HepG2 (cell line): ENCODE results near the gene SUSD3. TPM values are rescaled to one million over a fixed set of nuclear protein-coding genes. Genes with fewer than 3 reads are reported as not detected.

Experiments used
- BORCS8-MEF2B ChIP-seq: sonication (generic); formaldehyde crosslinking; IDR thresholded peaks from 2 replicates; pipeline ENCODE4 v1.8.0; 2022; ENCODE audit warnings: mild to moderate bottlenecking, missing genetic modification reagents
- CSRNP1 ChIP-seq: sonication (generic); formaldehyde crosslinking; IDR thresholded peaks from 2 replicates; pipeline ENCODE4 v1.8.1; 2023; ENCODE audit warnings: mild to moderate bottlenecking, missing genetic modification reagents
- EEA1 ChIP-seq: sonication (generic); formaldehyde crosslinking; IDR thresholded peaks from 2 replicates; pipeline ENCODE4 v1.5.1; 2020; ENCODE audit warnings: mild to moderate bottlenecking, missing genetic modification reagents, borderline replicate concordance
- HIC2 ChIP-seq: sonication (generic); formaldehyde crosslinking; IDR thresholded peaks from 2 replicates; pipeline ENCODE4 v1.9.0; 2022; ENCODE audit warnings: low read depth, missing genetic modification reagents
- HOXA5 ChIP-seq: sonication (generic); formaldehyde crosslinking; IDR thresholded peaks from 2 replicates; pipeline ENCODE4 v1.4.0; 2020; ENCODE audit warnings: missing genetic modification reagents
- LRRFIP1 ChIP-seq: sonication (generic); formaldehyde crosslinking; conservative IDR thresholded peaks from 2 replicates; pipeline ENCODE4 v1.4.0; 2020; ENCODE audit warnings: missing genetic modification reagents
- MAZ ChIP-seq, 2 experiments: sonication (generic) in 1 of 2; formaldehyde crosslinking in 1 of 2; IDR thresholded peaks; 2 replicates each; pipeline versions ENCODE4 v1.5.0 to v1.6.1; 2012 to 2020; ENCODE audit warnings: low read depth in 2 of 2, mild to moderate bottlenecking in 2 of 2, borderline replicate concordance in 1 of 2, improper control_type of control experiment in 1 of 2, low read length in 1 of 2, missing genetic modification reagents in 1 of 2, moderate library complexity in 1 of 2
- SMC3 ChIP-seq: IDR thresholded peaks from 2 replicates; pipeline ENCODE4 v1.6.1; 2011; ENCODE audit warnings: low read length, improper control_type of control experiment
- TARDBP ChIP-seq: sonication (generic); formaldehyde crosslinking; IDR thresholded peaks from 2 replicates; pipeline ENCODE4 v1.8.0; 2022; ENCODE audit warnings: mild to moderate bottlenecking, missing genetic modification reagents
- ZBTB2 ChIP-seq: sonication (generic); formaldehyde crosslinking; IDR thresholded peaks from 2 replicates; pipeline ENCODE4 v1.8.0; 2022; ENCODE audit warnings: low read depth, missing genetic modification reagents
- ZC3H13 ChIP-seq: sonication (generic); formaldehyde crosslinking; IDR thresholded peaks from 2 replicates; pipeline ENCODE4 v1.8.1; 2023; ENCODE audit warnings: mild to moderate bottlenecking, missing genetic modification reagents, moderate library complexity
- ZFP1 ChIP-seq: IDR thresholded peaks from 2 replicates; pipeline ENCODE4 v1.6.1; 2016
- ZFY ChIP-seq: sonication (generic); formaldehyde crosslinking; IDR thresholded peaks from 2 replicates; pipeline ENCODE4 v1.4.0; 2020; ENCODE audit warnings: missing genetic modification reagents
- ZNF230 ChIP-seq: sonication (generic); formaldehyde crosslinking; IDR thresholded peaks from 2 replicates; pipeline ENCODE4 v1.4.0; 2020; ENCODE audit warnings: mild to moderate bottlenecking, missing genetic modification reagents
- ZNF350 ChIP-seq: sonication (generic); formaldehyde crosslinking; IDR thresholded peaks from 2 replicates; pipeline ENCODE4 v1.4.0; 2020; ENCODE audit warnings: mild to moderate bottlenecking, low read depth, missing genetic modification reagents, borderline replicate concordance
- ZNF441 ChIP-seq: sonication (generic); formaldehyde crosslinking; IDR thresholded peaks from 2 replicates; pipeline ENCODE4 v1.7.0; 2021; ENCODE audit warnings: missing genetic modification reagents, borderline replicate concordance
- ZNF788 ChIP-seq: sonication (generic); formaldehyde crosslinking; IDR thresholded peaks from 2 replicates; pipeline ENCODE4 v1.5.0; 2020; ENCODE audit warnings: mild to moderate bottlenecking, missing genetic modification reagents, borderline replicate concordance
- ZSCAN21 ChIP-seq: sonication (generic); formaldehyde crosslinking; IDR thresholded peaks from 2 replicates; pipeline ENCODE4 v1.8.0; 2022; ENCODE audit warnings: mild to moderate bottlenecking, missing genetic modification reagents, moderate library complexity, borderline replicate concordance
- polyA plus RNA-seq, 8 experiments: library from polyadenylated mRNA; depleted of rRNA in 3 of 8; stranded (reverse) in 7 of 8; unstranded in 1 of 8; fragments of >200 nt; fragmentation: Illumina TruSeq in 4 of 8; extraction: Trizol in 4 of 8; gene quantifications; 2 replicates each; pipeline versions ENCODE4 v1.2.1 to v1.2.3, GENCODE V29; 2011 to 2016; ENCODE audit warnings: low read depth in 4 of 8, missing spikeins in 1 of 8, mixed read lengths in 1 of 8; ENCODE audit not compliant: insufficient read depth in 1 of 8
- total RNA-seq, 5 experiments: library from RNA; depleted of rRNA; stranded (reverse); fragments of >200 nt; fragmentation: Illumina TruSeq; extraction: Trizol; gene quantifications; 2 replicates each; pipeline ENCODE4 v1.2.3, GENCODE V29; 2016; ENCODE audit warnings: low read depth in 1 of 5
- TF ChIP-seq, protein P1 (sequence below): conservative IDR thresholded peaks from 2 replicates; pipeline ENCODE4 v1.6.1; 2018; ENCODE audit warnings: missing genetic modification reagents

Gene SUSD3
- total and polyA plus RNA-seq, 2 of the 13 experiments (the other 11 are each of a cell fraction or from before 2014, with no cell fraction given) = 7.0 to 9.1 TPM

DNA sequence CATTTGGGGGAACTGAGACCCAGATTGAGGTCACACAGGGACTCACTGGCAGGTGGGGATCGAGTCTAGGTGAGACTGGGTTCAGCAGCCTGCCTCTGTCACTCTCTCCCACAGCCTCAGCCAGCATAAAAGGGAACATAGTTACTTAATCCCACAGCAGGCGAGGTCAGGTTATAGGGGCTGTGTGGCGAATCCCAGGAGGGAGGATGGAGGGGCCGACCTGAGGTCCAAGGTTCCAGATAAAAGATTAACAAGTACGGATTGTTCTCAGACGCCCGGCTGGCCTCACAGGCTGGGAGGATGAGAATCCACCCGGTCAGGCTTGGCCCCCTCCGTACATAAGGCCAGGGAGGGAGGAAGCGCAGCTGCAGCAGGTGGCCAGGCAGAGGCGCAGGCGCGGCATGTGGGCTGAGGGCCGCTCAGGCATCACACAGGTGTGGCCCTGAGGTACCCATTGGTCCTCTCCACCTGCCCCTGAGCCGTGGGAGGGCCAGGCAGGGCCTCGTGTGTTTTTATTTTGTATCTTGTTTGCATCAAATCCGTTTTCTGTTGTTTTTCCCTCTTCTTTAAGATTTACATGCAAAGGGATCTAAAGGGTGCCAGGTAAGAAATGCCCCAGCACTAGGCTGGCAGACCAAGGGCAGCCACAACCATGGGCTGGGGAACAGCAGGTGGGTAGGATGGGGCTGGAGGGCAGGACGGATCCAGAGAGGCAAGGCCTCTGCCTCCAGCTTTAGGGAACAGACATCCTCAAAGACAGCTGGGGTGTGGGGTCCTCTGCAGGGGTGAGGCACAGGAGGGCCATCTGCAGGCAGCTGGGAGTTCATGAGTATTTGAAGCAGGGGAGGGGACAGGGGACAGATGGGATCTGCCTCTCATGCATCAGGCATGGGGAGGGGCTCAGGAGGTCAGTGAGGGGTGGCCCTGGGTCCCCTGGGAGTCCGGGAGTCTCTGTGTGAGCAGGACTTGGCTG is 3.6 kb downstream of the SUSD3 start (continued):
- TF ChIP-seq ZNF441 (CRISPR knock-in tag) = peak; percentile 90
- TF ChIP-seq ZC3H13 (CRISPR knock-in tag) = no peak
- TF ChIP-seq HIC2 = no peak
- peak; percentile 82; the same call in 1 of the 2 replicates for TF ChIP-seq ZNF788 (CRISPR knock-in tag)
- no peak for TF ChIP-seq SMC3
- no peak for TF ChIP-seq ZFP1 (CRISPR knock-in tag)
- TF ChIP-seq BORCS8-MEF2B (CRISPR knock-in tag) = no peak; the same call in 1 of the 2 replicates
- TF ChIP-seq TARDBP (CRISPR knock-in tag) = 0 out of 2 replicates have a peak, but pooled peaks have one; percentile 27
- no peak for TF ChIP-seq ZSCAN21 (CRISPR knock-in tag)
- TF ChIP-seq ZFY (CRISPR knock-in tag) = peak; percentile 43; the same call in 1 of the 2 replicates
- TF ChIP-seq LRRFIP1 = no peak
- no peak for TF ChIP-seq ZNF230 (CRISPR knock-in tag)
- no peak for TF ChIP-seq HOXA5 (CRISPR knock-in tag)
- no peak for TF ChIP-seq ZBTB2 (CRISPR knock-in tag)
- peak; percentile 25; the same call in 1 of the 2 replicates for TF ChIP-seq ZNF350 (CRISPR knock-in tag)
- TF ChIP-seq MAZ (IDR thresholded peaks at IDR 0.05; ENCODE audit: borderline replicate concordance, low read depth, low read length) = peak; percentile 45; the same call in 1 of the 2 replicates
- peak; percentile 74; the same call in 1 of the 2 replicates for TF ChIP-seq MAZ (CRISPR knock-in tag; IDR thresholded peaks at IDR 0.05; ENCODE audit: low read depth)
- TF ChIP-seq EEA1 = no peak
- TF ChIP-seq CSRNP1 (CRISPR knock-in tag) = no peak
- TF ChIP-seq, protein P1, sequence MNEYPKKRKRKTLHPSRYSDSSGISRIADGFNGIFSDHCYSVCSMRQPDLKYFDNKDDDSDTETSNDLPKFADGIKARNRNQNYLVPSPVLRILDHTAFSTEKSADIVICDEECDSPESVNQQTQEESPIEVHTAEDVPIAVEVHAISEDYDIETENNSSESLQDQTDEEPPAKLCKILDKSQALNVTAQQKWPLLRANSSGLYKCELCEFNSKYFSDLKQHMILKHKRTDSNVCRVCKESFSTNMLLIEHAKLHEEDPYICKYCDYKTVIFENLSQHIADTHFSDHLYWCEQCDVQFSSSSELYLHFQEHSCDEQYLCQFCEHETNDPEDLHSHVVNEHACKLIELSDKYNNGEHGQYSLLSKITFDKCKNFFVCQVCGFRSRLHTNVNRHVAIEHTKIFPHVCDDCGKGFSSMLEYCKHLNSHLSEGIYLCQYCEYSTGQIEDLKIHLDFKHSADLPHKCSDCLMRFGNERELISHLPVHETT = no peak
